ENCODE data around the gene CCRL2.
"Not testable (repeated sequence)": the region's sequence is repeated elsewhere in the genome, so short reads cannot be mapped to it uniquely, and the experiment has no call there.

CCRL2 gene

GRCh38 chr3:46400000-46400734 is 6.9 kb upstream of the CCRL2 start:
- no peaks in the 10 kb centered on the region for H3K9me3 ChIP-seq (ENCODE audit: control insufficient read depth, low read length)
- no peak overlapping the region for H3K27ac ChIP-seq
- no peaks in the 10 kb centered on the region for H3K36me3 ChIP-seq (ENCODE audit: control insufficient read depth, insufficient read depth, low read length)
- H3K4me2 ChIP-seq (ENCODE audit: low read length), result no peak overlapping the region
- no peak for TF ChIP-seq CTCF (IDR thresholded peaks at IDR 0.05)
- H3K27me3 ChIP-seq (ENCODE audit: control insufficient read depth, insufficient read depth, low read length), result no peaks in the 10 kb centered on the region
- H3K4me3 ChIP-seq (ENCODE audit: low read depth, low read length), result no peak overlapping the region
- no peak overlapping the region for H3K9ac ChIP-seq
- no peaks in the 10 kb centered on the region for H3K79me2 ChIP-seq
- no peak overlapping the region for H2AFZ ChIP-seq
- no peaks in the 10 kb centered on the region for H3K4me1 ChIP-seq

DNA sequence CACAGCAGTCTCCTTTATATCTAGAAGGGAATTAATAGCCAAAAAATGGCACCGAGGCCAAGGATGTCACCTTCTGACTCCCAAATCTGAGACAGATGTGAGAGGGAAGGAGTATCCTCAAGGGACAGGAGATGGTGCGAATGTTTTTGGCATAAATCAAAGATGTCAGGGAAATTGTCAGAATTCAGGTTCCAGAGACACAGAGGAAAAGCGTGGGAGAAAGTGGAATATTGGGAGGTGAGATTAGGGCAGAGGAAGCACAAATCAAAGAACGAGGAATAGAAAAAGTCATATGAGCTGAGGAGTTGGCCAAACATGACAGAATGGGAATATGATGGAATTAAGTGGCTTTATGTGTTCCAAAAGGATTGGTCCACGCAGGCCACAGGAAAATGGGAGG is 6.2 kb upstream of the CCRL2 start:
- Histone ChIP-seq H3K27me3 (ENCODE audit: control insufficient read depth, insufficient read depth, low read length) (no peaks in the 10 kb centered on the region), H3K36me3 (ENCODE audit: control insufficient read depth, insufficient read depth, low read length) (no peaks in the 10 kb centered on the region), H3K4me2 (ENCODE audit: low read length) (no peak overlapping the region), H3K9me3 (ENCODE audit: control insufficient read depth, low read length) (no peaks in the 10 kb centered on the region), H3K9ac (no peak overlapping the region), H3K4me1 (no peaks in the 10 kb centered on the region), H3K4me3 (ENCODE audit: low read depth, low read length) (no peak overlapping the region), H3K79me2 (no peaks in the 10 kb centered on the region), H2AFZ (no peak overlapping the region), H3K27ac (no peak overlapping the region)
- TF ChIP-seq CTCF (IDR thresholded peaks at IDR 0.05), result no peak

DNA sequence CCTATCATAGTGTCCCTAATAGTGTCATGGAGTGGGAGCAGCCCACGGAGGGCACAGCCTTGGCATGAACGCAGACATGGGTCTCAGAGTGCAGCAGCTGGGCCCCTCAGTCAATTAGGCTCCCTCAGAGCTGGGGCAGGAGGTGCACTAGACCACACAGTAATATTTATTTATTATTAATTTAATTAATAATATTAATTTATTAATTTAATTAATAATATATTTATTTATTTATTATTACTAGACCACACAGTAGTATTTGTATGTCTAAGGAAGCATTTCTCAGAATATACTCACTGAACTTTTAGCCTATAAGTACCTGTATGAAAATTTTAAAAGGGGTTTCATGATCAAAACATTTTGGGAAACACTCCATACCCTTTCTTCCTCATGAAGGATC is 5.5 kb upstream of the CCRL2 start:
- H3K4me2 ChIP-seq (ENCODE audit: low read length), result no peak overlapping the region
- H3K9ac ChIP-seq, result no peak overlapping the region
- H3K27ac ChIP-seq, result no peak overlapping the region
- no peaks in the 10 kb centered on the region for H3K4me1 ChIP-seq
- no peaks in the 10 kb centered on the region for H3K79me2 ChIP-seq
- no peaks in the 10 kb centered on the region for H3K36me3 ChIP-seq (ENCODE audit: control insufficient read depth, insufficient read depth, low read length)
- no peak overlapping the region for H3K4me3 ChIP-seq (ENCODE audit: low read depth, low read length)
- H2AFZ ChIP-seq, result no peak overlapping the region
- H3K27me3 ChIP-seq (ENCODE audit: control insufficient read depth, insufficient read depth, low read length), result no peaks in the 10 kb centered on the region
- no peaks in the 10 kb centered on the region for H3K9me3 ChIP-seq (ENCODE audit: control insufficient read depth, low read length)
- TF ChIP-seq CTCF (IDR thresholded peaks at IDR 0.05), result no peak

DNA sequence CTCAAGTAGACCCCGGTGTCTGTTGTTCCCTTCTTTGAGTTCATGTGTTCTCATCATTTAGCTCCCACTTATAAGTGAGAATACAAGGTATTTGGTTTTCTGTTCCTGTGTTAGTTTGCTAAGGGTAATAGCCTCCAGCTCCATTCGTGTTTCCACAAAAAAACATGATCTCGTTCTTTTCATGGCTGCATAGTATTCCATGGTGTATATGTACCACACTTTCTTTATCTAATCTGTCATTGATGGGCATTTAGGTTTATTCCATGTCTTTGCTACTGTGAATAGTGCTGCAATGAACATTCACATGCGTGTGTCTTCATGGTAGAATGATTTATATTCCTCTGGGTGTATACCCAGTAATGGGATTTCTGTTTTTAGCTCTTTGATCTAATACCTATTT is 4.2 kb upstream of the CCRL2 start:
- H3K27me3 ChIP-seq (ENCODE audit: control insufficient read depth, insufficient read depth, low read length); H3K36me3 ChIP-seq (ENCODE audit: control insufficient read depth, insufficient read depth, low read length); H3K4me3 ChIP-seq (ENCODE audit: low read depth, low read length); H3K27ac ChIP-seq; H3K4me2 ChIP-seq (ENCODE audit: low read length); H3K79me2 ChIP-seq; H3K4me1 ChIP-seq; H3K9me3 ChIP-seq (ENCODE audit: control insufficient read depth, low read length); H2AFZ ChIP-seq; H3K9ac ChIP-seq: not testable (repeated sequence)

DNA sequence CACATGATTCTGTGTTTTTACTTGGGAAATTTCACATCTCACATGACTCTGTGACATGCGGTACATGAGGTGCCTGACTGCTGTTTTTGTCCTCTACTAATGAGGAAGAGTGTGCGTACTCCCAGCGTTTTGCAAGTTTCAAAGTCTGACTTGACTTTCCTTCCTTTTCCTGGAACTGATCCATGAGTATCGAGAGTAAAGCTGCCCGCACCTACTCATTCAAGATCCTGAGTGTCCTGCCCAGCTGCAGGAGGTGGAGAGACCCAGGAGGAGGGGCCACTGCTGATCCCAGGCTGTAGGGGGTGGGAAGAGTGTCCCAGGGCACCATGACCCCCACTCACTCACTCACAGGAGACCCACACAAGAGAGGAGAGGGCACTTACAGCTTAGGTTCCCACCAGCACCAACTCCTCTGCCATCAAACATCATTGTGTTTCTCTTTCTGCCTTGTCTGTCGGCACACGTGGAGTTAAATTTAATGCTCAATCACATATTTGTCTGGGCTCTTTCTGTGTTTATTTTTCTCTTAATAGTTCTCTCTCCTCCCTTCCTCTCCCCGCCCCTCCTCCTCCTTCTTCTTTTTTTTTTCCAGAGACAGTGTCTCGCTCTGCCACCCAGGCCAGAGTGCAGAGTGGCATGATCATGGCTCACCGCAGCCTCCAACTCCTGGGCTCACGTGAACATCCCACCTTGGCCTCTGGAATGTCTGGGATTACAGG is 1.6 kb upstream of the CCRL2 start:
- no peaks in the 10 kb centered on the region for H3K9me3 ChIP-seq (ENCODE audit: control insufficient read depth, low read length)
- H3K27me3 ChIP-seq (ENCODE audit: control insufficient read depth, insufficient read depth, low read length), result no peaks in the 10 kb centered on the region
- no peaks in the 10 kb centered on the region for H3K4me1 ChIP-seq
- H3K4me2 ChIP-seq (ENCODE audit: low read length), result no peak overlapping the region
- no peak overlapping the region for H2AFZ ChIP-seq
- H3K36me3 ChIP-seq (ENCODE audit: control insufficient read depth, insufficient read depth, low read length), result no peaks in the 10 kb centered on the region
- H3K4me3 ChIP-seq (ENCODE audit: low read depth, low read length), result no peak overlapping the region
- H3K27ac ChIP-seq, result no peak overlapping the region
- no peaks in the 10 kb centered on the region for H3K79me2 ChIP-seq
- no peak overlapping the region for H3K9ac ChIP-seq
- TF ChIP-seq CTCF (IDR thresholded peaks at IDR 0.05), result no peak
